ENCODE data around the gene FCRL3.
"Not testable (repeated sequence)": the region's sequence is repeated elsewhere in the genome, so short reads cannot be mapped to it uniquely, and the experiment has no call there.

FCRL3 gene

GRCh38 chr1:157700732-157701131 is at the start of gene FCRL3:
Gene FCRL3 (minus strand): TSS chr1:157700769. CDS start chr1:157700489, 280 bp downstream.
- Histone ChIP-seq H3K9me3 (ENCODE audit: severe bottlenecking) (no peaks in the 10 kb centered on the region), H3K27me3 (ENCODE audit: insufficient read depth, poor library complexity, severe bottlenecking) (peaks cover 27% of the 10 kb centered on the region), H3K4me1 (ENCODE audit: insufficient read depth, poor library complexity, severe bottlenecking) (no peaks in the 10 kb centered on the region), H3K4me3 (ENCODE audit: severe bottlenecking) (no peak within 1 kb of the TSS), H3K36me3 (ENCODE audit: low read depth) (no peaks in the 10 kb centered on the region), H3K27ac (ENCODE audit: poor library complexity, severe bottlenecking) (no peak within 1 kb of the TSS)
- DNase-seq (ENCODE audit: low spot score), result no peak
- no peak for TF ChIP-seq CTCF (IDR thresholded peaks at IDR 0.05; ENCODE audit: poor library complexity, severe bottlenecking)
- no peak for ATAC-seq (ENCODE audit: low read depth)

- Histone ChIP-seq H3K4me1 (ENCODE audit: insufficient read depth, poor library complexity, severe bottlenecking) (no peaks in the 10 kb centered on the region), H3K4me3 (ENCODE audit: severe bottlenecking) (no peak overlapping the region), H3K27ac (ENCODE audit: poor library complexity, severe bottlenecking) (no peak overlapping the region), H3K36me3 (ENCODE audit: low read depth) (no peaks in the 10 kb centered on the region), H3K9me3 (ENCODE audit: severe bottlenecking) (no peaks in the 10 kb centered on the region), H3K27me3 (ENCODE audit: insufficient read depth, poor library complexity, severe bottlenecking) (no peaks in the 10 kb centered on the region)
- ATAC-seq (ENCODE audit: low read depth), result no peak
- DNase-seq (ENCODE audit: low spot score), result no peak
- TF ChIP-seq CTCF (IDR thresholded peaks at IDR 0.05; ENCODE audit: poor library complexity, severe bottlenecking), result no peak
Observed at GRCh38 chr1:157748262-157748817, 47.8 kb upstream of the FCRL3 start.

- DNase-seq (ENCODE audit: low spot score) (no peak), ATAC-seq (ENCODE audit: low read depth) (peak; percentile 61; the same call in 1 of the 3 replicates)
- no peaks in the 10 kb centered on the region for H3K4me1 ChIP-seq (ENCODE audit: insufficient read depth, poor library complexity, severe bottlenecking)
- no peak for TF ChIP-seq CTCF (IDR thresholded peaks at IDR 0.05; ENCODE audit: poor library complexity, severe bottlenecking)
- H3K27me3 ChIP-seq (ENCODE audit: insufficient read depth, poor library complexity, severe bottlenecking), result no peaks in the 10 kb centered on the region
- H3K36me3 ChIP-seq (ENCODE audit: low read depth), result no peaks in the 10 kb centered on the region
- no peak overlapping the region for H3K27ac ChIP-seq (ENCODE audit: poor library complexity, severe bottlenecking)
- no peaks in the 10 kb centered on the region for H3K9me3 ChIP-seq (ENCODE audit: severe bottlenecking)
- no peak overlapping the region for H3K4me3 ChIP-seq (ENCODE audit: severe bottlenecking)
Observed at GRCh38 chr1:157739229-157739901, 38.8 kb upstream of the FCRL3 start.

- H3K9me3 ChIP-seq (ENCODE audit: severe bottlenecking); H3K27ac ChIP-seq (ENCODE audit: poor library complexity, severe bottlenecking); H3K36me3 ChIP-seq (ENCODE audit: low read depth); H3K27me3 ChIP-seq (ENCODE audit: insufficient read depth, poor library complexity, severe bottlenecking); ATAC-seq (ENCODE audit: low read depth); DNase-seq (ENCODE audit: low spot score); H3K4me1 ChIP-seq (ENCODE audit: insufficient read depth, poor library complexity, severe bottlenecking); H3K4me3 ChIP-seq (ENCODE audit: severe bottlenecking): not testable (repeated sequence)
Observed at GRCh38 chr1:157735991-157736390, 35.4 kb upstream of the FCRL3 start.

- Histone ChIP-seq H3K9me3 (ENCODE audit: severe bottlenecking) (no peaks in the 10 kb centered on the region), H3K27me3 (ENCODE audit: insufficient read depth, poor library complexity, severe bottlenecking) (no peaks in the 10 kb centered on the region), H3K4me1 (ENCODE audit: insufficient read depth, poor library complexity, severe bottlenecking) (no peaks in the 10 kb centered on the region), H3K4me3 (ENCODE audit: severe bottlenecking) (no peak overlapping the region), H3K27ac (ENCODE audit: poor library complexity, severe bottlenecking) (no peak overlapping the region), H3K36me3 (ENCODE audit: low read depth) (no peaks in the 10 kb centered on the region)
- no peak for TF ChIP-seq CTCF (IDR thresholded peaks at IDR 0.05; ENCODE audit: poor library complexity, severe bottlenecking)
- DNase-seq (ENCODE audit: low spot score) (no peak), ATAC-seq (ENCODE audit: low read depth) (no peak)
Observed at GRCh38 chr1:157734321-157734720, 33.8 kb upstream of the FCRL3 start.

Data from RWPE2 (cell line).